Activated gamma-delta T cell treated with anti-CD3 and anti-CD28 coated beads, Interleukin-2, amount 50 U/mL, for 16 hours (primary cell): ENCODE data around the gene ANLN.
"Not testable (repeated sequence)": the region's sequence is repeated elsewhere in the genome, so short reads cannot be mapped to it uniquely, and the experiment has no call there.

Experiments
- DNase-seq: peaks from one replicate; pipeline ENCODE4 v3.0.0-alpha.2; 2020; ENCODE audit warnings: low read depth

The ANLN gene

GRCh38 chr7:36409180-36409579, 19.5 kb downstream of the ANLN start:
- DNase-seq, result no peak

DNA sequence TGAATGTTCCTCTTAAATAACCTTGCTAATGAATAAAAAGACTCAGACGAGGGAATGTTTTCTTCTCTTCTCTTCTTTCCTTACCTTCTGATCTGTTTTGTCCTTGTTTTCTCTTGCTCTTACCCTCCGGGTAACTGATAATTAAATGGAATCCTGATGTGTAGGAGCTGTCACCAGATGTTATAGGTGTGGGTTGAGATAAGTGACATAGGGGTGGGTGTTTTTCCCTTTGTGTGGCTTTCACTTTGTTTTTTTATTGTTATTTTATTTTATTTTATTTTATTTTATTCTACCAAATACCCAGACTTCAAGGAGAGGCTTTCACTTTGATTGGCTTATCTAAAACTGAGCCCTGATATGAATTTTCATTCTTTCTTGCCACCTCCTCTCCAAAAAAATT, 25.5 kb downstream of the ANLN start:
- no peak for DNase-seq

GRCh38 chr7:36416251-36416650, 26.6 kb downstream of the ANLN start:
- DNase-seq, result no peak

GRCh38 chr7:36420307-36420706, 30.6 kb downstream of the ANLN start:
- no peak for DNase-seq

DNA sequence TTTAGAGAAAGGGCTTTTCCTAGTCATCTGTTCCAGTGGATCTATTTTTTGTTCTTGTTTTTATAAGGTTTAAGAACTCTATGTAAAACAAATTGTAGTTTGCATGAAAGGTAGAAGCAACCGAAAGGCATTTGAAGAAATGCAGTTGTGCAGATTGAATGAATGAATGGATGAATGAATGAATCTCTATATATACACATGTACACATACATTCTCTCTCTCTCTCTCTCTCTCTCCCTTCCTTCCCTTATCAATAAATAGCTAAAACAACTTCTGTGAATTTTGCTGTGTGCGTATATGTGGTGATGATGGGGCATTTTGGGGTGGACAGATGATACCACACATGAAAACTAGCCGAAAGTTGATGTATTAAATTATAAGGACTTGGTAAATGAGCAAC, 32.4 kb downstream of the ANLN start:
- DNase-seq, result no peak

DNA sequence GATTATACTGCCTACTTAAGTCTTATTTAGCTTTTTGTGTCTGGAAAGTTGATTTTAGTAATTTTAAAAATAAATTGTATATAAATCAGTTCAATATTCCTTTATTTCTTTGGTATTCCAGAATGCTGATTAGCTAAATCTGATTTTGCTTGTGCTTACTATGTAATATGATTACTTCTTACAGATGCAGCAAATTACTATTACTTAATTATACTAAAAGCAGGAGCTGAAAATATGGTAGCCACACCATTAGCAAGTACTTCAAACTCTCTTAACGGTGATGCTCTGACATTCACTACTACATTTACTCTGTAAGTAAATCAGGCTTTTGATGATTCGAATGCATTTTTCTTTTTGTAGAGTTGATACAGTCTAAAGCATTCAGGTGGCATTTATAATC, 34.0 kb downstream of the ANLN start:
- DNase-seq, result no peak

DNA sequence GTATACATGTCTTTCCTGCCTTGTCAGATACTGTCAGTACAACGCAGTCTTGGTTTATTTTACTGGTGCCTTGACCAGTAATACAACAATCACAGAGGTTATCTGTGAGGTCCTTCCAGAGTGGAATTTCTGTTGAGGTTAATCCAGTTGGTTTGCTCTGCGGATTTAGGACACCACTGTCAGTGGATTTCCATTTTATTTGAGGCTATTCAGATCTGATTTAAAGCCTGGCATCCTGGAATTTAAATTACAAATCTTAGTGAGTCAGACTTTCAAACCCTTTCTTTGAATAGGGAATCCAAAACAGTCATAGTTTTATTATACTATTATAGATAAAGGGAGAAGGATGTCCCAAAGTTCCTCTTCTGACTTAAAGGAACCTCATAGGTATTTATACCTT, 40.5 kb downstream of the ANLN start:
- no peak for DNase-seq

- no peak for DNase-seq
These were observed 41.2 kb downstream of the ANLN start for GRCh38 chr7:36430881-36431280.

- DNase-seq, result no peak
These were observed 48.5 kb downstream of the ANLN start for GRCh38 chr7:36438211-36438610.

GRCh38 chr7:36439624-36440023, 50.0 kb downstream of the ANLN start:
- DNase-seq, result no peak

- no peak for DNase-seq
These were observed 51.2 kb downstream of the ANLN start for GRCh38 chr7:36440880-36441279.

GRCh38 chr7:36441344-36442022, 51.8 kb downstream of the ANLN start:
- no peak for DNase-seq

DNA sequence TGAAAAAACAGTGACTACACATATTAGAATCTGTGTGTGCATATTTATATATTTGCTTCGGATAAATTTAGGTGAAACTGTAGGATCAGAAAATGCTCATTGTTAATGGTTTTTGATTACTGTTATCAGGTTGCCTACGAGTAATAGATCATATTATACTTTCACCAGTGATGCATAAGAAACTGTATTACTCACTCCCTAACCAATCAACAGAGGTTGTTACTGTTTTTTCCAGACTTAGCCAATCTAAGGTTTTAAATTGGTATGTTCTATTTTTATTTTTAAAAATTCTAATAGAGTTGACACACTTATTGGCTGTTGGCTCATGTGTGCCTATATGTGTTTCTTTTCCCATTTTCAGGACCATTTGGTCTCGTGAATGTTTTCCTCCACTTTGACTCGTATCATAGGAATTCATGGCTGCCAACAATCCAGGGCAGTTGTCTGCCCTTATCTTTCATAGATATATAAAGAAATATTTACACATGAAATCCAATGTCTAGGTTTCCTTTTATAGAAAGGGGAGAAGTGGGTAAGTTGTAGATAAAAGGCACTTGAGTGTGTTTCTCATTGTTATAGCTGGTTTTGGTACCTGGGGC, 59.2 kb downstream of the ANLN start:
- DNase-seq, result no peak

DNA sequence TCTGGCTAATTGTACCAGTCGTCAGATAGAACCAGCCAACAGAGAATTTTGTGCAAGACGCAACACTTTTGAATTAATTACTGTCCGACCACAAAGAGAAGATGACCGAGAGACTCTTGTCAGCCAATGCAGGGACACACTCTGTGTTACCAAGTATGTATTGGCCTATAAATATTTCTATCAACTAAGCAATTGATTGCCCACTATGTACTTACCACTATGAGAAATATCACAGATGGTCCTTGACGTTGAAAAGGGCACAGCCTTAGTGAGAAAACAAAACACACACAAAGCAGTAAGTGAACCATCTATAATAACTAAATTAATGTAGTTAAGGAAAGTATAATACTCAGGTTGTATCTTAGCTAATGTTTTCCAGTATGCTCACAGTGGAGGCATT, 60.0 kb downstream of the ANLN start:
- no peak for DNase-seq

- DNase-seq, result no peak
These were observed 64.1 kb downstream of the ANLN start for GRCh38 chr7:36453769-36454168.

DNA sequence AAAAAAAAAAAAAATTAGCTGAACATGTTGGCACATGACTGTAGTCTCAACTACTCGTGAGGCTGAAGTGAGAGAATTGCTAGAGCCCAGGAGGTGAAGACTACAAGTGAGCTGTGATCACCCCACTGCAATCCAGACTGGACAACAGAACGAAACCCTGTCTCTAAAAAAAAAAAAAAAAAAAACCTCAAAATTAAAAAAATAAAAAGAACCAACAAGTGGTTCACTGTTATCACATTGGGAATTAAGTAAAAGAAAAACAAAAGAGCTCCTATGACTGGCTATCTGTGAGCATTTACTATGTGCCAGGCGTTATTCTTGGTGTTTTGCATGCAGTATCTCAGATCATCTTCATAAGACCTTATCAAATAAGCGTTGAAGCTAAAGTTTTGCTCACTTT, 66.0 kb downstream of the ANLN start:
- DNase-seq, result no peak

DNA sequence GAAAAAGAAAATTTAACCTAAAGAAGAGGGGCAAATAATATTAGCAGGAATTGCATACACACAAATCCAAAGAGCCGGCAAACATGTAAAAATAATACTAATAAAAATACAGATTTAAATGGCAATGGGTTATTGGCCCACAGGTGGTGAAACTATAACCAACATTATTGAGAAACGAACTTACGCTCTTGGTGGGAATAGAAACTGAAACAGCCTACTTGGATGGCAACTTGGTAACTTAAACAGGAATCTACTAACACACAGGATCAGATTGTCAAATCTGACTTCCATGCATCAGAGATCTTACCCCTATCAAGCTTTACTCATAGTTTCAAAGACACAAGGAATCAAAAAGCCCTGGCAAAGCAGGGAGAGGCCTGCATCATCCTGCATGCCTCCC, 66.5 kb downstream of the ANLN start:
- no peak for DNase-seq

DNA sequence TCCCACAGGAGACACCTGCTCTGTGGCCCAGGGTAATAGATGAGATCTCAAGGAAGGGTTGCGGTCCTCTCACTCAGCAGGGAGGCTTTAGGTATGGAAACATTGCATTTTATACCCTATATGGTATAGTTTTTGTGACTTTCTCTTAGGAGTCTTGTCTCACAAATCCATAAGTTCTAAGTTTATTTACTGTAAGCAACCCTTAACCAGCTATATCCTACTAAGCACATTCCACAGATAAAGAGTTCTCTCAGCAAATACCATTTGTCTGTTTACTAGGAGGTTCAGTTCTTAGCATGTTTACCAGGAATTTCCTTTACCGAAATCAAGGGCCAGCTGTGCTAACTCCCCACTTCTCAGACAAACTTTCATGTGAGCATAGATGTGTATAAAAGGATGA, 66.9 kb downstream of the ANLN start:
- no peak for DNase-seq

- DNase-seq, result no peak
These were observed 69.7 kb downstream of the ANLN start for GRCh38 chr7:36459236-36459960.

GRCh38 chr7:36460811-36461429, 71.3 kb downstream of the ANLN start:
- no peak for DNase-seq

DNA sequence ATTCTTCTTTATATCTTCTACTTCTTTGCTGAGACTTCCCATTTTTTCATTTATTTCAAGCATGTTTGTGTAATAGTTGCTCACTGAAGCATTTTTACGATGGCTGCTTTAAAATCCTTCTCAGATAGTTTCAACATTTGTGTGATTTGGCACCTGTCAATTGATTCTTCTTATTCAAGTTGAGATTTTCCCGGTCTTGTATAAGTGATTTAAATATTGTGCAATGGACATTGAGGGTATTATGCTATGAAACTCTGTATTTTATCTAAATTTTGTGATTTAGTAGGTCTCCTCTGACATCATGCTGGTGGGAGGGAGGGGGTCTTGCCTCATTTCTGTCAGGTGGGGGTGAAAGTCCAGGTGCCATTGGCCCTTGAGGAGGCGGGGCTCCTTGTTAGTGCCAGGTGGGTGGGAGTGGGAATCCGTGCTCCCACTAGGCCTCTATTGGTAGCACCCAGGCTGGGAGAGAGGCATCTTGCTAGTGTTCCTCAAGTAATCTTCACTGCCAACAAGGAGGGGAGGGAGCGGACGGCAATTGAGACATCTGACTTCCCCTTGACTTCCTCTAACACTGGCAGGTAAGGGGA, 73.0 kb downstream of the ANLN start:
- DNase-seq, result no peak

DNA sequence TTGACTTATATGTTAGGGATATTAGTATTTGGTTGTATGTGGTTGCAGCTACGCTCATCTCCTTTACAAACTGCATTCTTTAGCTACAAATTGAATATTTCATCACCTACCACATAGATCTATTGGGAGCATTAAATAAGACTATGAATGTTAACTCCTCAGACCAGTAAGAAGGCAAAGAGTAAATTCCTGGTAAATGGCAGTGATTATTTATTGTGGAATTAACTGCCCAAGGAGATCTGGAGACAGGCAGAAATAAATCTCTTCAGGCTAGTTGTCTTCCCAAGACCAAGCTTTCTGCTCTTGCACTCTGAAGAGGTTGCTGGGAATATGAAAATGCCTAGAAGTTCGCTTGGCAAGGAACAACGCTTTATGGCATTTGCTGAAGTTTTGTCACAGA, 74.6 kb downstream of the ANLN start:
- no peak for DNase-seq

GRCh38 chr7:36466001-36466400, 76.3 kb downstream of the ANLN start:
- not testable (repeated sequence) for DNase-seq
